HCT116 (cell line): ENCODE data around the gene SERAC1. TPM values are rescaled to one million over a fixed set of nuclear protein-coding genes. Genes with fewer than 3 reads are reported as not detected.

Source experiments
- ATAC-seq: fragments of 200-7000 bp; cut with Tn5 transposase; 2 replicates; pipeline ENCODE4 v1.9.1; 2020; ENCODE audit warnings: mild to moderate bottlenecking, moderate library complexity
- BruUV-seq: library from RNA; stranded (reverse); fragments of 400-500 nt; replicated peaks from 2 replicates; lab custom pipeline; 2021; lab: Mats Ljungman, UMichigan
- CTCF ChIA-PET: fragments of 300-600 bp; sonication (Branson Sonifier 250); formaldehyde crosslinking; loops from one replicate; lab custom pipeline; 2021; ENCODE audit warnings: antibody characterized with exemption; lab: Charles Lee
- POLR2A ChIA-PET: fragments of 300-600, 350-600 bp; sonication (Branson Sonifier 250); formaldehyde crosslinking; loops from one replicate; lab custom pipeline; 2021; ENCODE audit warnings: antibody characterized with exemption; lab: Charles Lee
- RAD21 ChIA-PET, 2 experiments: fragments of 300-600 bp; sonication (Branson Sonifier 250); formaldehyde crosslinking; loops; one replicate each; lab custom pipeline; 2023; ENCODE audit warnings: low total read pairs in 2 of 2; ENCODE audit not compliant: uncharacterized antibody in 2 of 2, unreplicated experiment in 2 of 2, low non-redundant PET in 1 of 2; lab: Charles Lee
- DNase-seq: peaks from one replicate; pipeline ENCODE4 v3.0.0-alpha.2; 2010; ENCODE audit warnings: low read depth, low spot score
- H2AFZ ChIP-seq: fragments of 200-600 bp; shearing (Covaris generic), sonication (generic); 2 replicates; pipeline ENCODE4 v1.6.1; 2017; ENCODE audit warnings: low read depth, mixed run types, mixed read lengths, antibody characterized with exemption, low read length; ENCODE audit not compliant: poor library complexity, severe bottlenecking
- H3K27ac ChIP-seq: 2 replicates; pipeline ENCODE4 v1.5.1; 2012; ENCODE audit warnings: low read depth, low read length
- H3K27me3 ChIP-seq: fragments of 200-600 bp; sonication (generic); 2 replicates; pipeline ENCODE4 v1.6.1; 2016; ENCODE audit warnings: mixed run types, low read length, mixed read lengths; ENCODE audit not compliant: insufficient read depth
- H3K36me3 ChIP-seq, 2 experiments: fragments of 200-500 bp in 1 of 2; fragments of 200-600 bp in 1 of 2; sonication (Bioruptor generic) in 1 of 2; sonication (generic) in 1 of 2; 2 replicates each; pipeline versions ENCODE4 v1.5.1 to v1.6.1; 2014 to 2016; ENCODE audit warnings: low read length in 2 of 2, inconsistent platforms in 1 of 2, mixed read lengths in 1 of 2, mixed run types in 1 of 2; ENCODE audit not compliant: insufficient read depth in 2 of 2, control insufficient read depth in 1 of 2
- H3K4me1 ChIP-seq, 2 experiments: fragments of 200-600 bp in 1 of 2; sonication (generic) in 1 of 2; 2 replicates each; pipeline versions ENCODE4 v1.5.1 to v1.6.1; 2012 to 2017; ENCODE audit warnings: low read length in 2 of 2, inconsistent platforms in 1 of 2, mild to moderate bottlenecking in 1 of 2, mixed read lengths in 1 of 2, mixed run types in 1 of 2, moderate library complexity in 1 of 2; ENCODE audit not compliant: insufficient read depth in 2 of 2, control insufficient read depth in 1 of 2
- H3K4me2 ChIP-seq: fragments of 200-600 bp; sonication (generic); 2 replicates; pipeline ENCODE4 v1.6.1; 2017; ENCODE audit warnings: mixed run types, low read length, mixed read lengths
- H3K4me3 ChIP-seq, 2 experiments: fragments of 200-600 bp in 1 of 2; sonication (generic) in 1 of 2; replicated peaks in 1 of 2; 2 replicates each; pipeline ENCODE4 v1.5.1; 2011 to 2016; ENCODE audit warnings: low read length in 2 of 2, control low read depth in 1 of 2, low read depth in 1 of 2, mild to moderate bottlenecking in 1 of 2, mixed read lengths in 1 of 2, mixed run types in 1 of 2
- H3K79me2 ChIP-seq: fragments of 200-600 bp; sonication (generic); 2 replicates; pipeline ENCODE4 v1.6.1; 2017; ENCODE audit warnings: mild to moderate bottlenecking, mixed run types, low read length, moderate library complexity, mixed read lengths; ENCODE audit not compliant: insufficient read depth
- H3K9ac ChIP-seq: fragments of 200-600 bp; sonication (generic); 2 replicates; pipeline ENCODE4 v1.6.1; 2016; ENCODE audit warnings: low read length, mixed read lengths
- H3K9me2 ChIP-seq: fragments of 200-600 bp; sonication (generic), shearing (Covaris generic); 2 replicates; pipeline ENCODE4 v1.6.1; 2017; ENCODE audit warnings: mixed run types, mild to moderate bottlenecking, moderate library complexity; ENCODE audit not compliant: insufficient read depth
- H3K9me3 ChIP-seq, 2 experiments: fragments of 200-500 bp in 1 of 2; fragments of 200-600 bp in 1 of 2; sonication (Bioruptor generic) in 1 of 2; sonication (generic) in 1 of 2; 2 replicates each; pipeline ENCODE4 v1.6.1; 2014 to 2017; ENCODE audit warnings: low read length in 2 of 2, mixed read lengths in 2 of 2, inconsistent platforms in 1 of 2, low read depth in 1 of 2, mild to moderate bottlenecking in 1 of 2, mixed run types in 1 of 2, moderate library complexity in 1 of 2; ENCODE audit not compliant: control insufficient read depth in 1 of 2, insufficient read depth in 1 of 2
- H4K20me1 ChIP-seq: fragments of 200-600 bp; sonication (generic), shearing (Covaris generic); 2 replicates; pipeline ENCODE4 v1.6.1; 2017; ENCODE audit warnings: mixed run types, mild to moderate bottlenecking, moderate library complexity; ENCODE audit not compliant: insufficient read depth
- CBX3 ChIP-seq: IDR thresholded peaks from 2 replicates; pipeline ENCODE4 v1.6.1; 2012; ENCODE audit warnings: low read depth
- FOSL1 ChIP-seq: IDR thresholded peaks from 2 replicates; pipeline ENCODE4 v1.6.1; 2012; ENCODE audit warnings: low read depth
- JUND ChIP-seq: IDR thresholded peaks from 2 replicates; pipeline ENCODE4 v1.6.1; 2012
- POLR2A ChIP-seq: IDR thresholded peaks from 2 replicates; pipeline ENCODE4 v1.7.0; 2011; ENCODE audit warnings: borderline replicate concordance; ENCODE audit not compliant: insufficient read depth, insufficient read length; ENCODE audit errors: extremely low read depth
- RAD21 ChIP-seq: IDR thresholded peaks from 2 replicates; pipeline ENCODE4 v1.6.1; 2012; ENCODE audit warnings: low read depth, mild to moderate bottlenecking
- REST ChIP-seq: IDR thresholded peaks from 2 replicates; pipeline ENCODE4 v1.6.1; 2012; ENCODE audit warnings: low read depth
- ZFX ChIP-seq: fragments of 450-650 bp; IDR thresholded peaks from 2 replicates; pipeline ENCODE4 v1.6.1; 2017
- intact Hi-C: fragments of 100-400 bp; cut with micrococcal nuclease; formaldehyde crosslinking; loops from 2 replicates; pipeline ENCODE4 v1.10.0; 2022
- total RNA-seq: library from RNA; stranded (reverse); gene quantifications from one replicate; pipeline ENCODE4 v1.2.1, GENCODE V29; 2021; ENCODE audit not compliant: unreplicated experiment

Gene SERAC1
- total RNA-seq, 1 experiment from 2014 or later, result 7.6 TPM

- CTCF ChIA-PET, result interaction anchor here (0.6 kb wide), 1 partner anchor 149 kb away, joined by 3 read pairs; no protein-coding TSS in a partner anchor
- Histone ChIP-seq H3K9ac (no peak overlapping the region), H3K9me3 (no peaks in the 10 kb centered on the region), H3K36me3 (peaks cover 14 to 33% of the 10 kb centered on the region in 2 experiments; a peak in 3 of 4 replicates), H3K27ac (no peak overlapping the region), H3K4me1 (no peaks in the 10 kb centered on the region), H4K20me1 (no peaks in the 10 kb centered on the region), H3K79me2 (no peaks in the 10 kb centered on the region), H3K9me2 (no peaks in the 10 kb centered on the region), H3K4me3 (no peak overlapping the region), H2AFZ (no peak overlapping the region), H3K27me3 (no peaks in the 10 kb centered on the region), H3K4me2 (no peak overlapping the region)
- DNase-seq, result no peak
- POLR2A ChIA-PET, result no interaction called here
- RAD21 ChIA-PET, result no interaction called here
- intact Hi-C loops, result no loop called here
- no TSS peak for BruUV-seq
- TF ChIP-seq JUND, result no peak
- no peak for TF ChIP-seq ZFX
- TF ChIP-seq FOSL1, result no peak
- no peak for TF ChIP-seq REST
- TF ChIP-seq CBX3, result no peak
- TF ChIP-seq RAD21, result no peak
- no peak for TF ChIP-seq POLR2A
- no peak for ATAC-seq
These were observed 80.7 kb downstream of the SERAC1 start for GRCh38 chr6:158087224-158087867.
